NCI-H1092 treated with DMSO at 0.1 percent for 48 hours (cell line): ENCODE data around the gene ATP1A1.

Experiments used
- DNase-seq: peaks from one replicate; lab custom pipeline; 2025; lab: John Stamatoyannopoulos, UW

Gene ATP1A1

DNA sequence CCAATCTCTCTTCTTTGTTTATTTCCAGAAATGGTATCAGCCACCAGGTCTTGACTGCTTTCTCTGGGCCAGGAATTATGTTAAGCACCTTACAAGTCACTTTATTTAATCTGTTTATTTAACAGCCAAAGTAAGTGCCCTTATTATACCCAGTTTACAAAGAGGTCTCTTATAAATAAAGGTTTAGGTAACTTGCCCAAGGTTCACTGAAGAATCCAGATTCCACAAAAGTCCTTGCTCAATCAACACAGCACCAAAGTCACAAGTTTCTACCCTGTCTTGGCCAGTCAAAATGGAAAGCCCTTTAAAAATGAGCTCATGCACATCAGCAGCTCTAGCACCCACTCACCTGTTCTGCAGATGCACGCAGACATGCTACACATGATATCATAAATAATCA is 28.0 kb upstream of the ATP1A1 start:
- no peak for DNase-seq

DNA sequence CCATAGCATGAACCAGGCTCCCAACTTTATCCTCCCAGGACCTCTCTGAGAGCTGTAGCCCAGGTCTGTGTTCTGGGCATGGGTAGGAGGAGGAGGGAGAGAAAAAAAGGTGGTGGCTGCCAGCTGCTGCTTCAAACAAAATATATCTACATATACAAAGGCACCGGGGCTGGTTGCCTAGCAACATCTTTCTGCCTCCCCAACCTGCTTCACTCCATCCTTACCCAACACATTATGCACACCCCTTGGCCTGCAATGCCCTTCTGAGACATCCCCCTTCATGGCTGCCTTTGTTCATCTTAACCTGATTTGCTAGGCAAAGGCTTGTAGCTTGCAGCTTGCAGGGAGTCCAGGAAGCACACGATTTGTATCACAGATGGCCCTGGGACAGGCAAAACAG is 27.2 kb upstream of the ATP1A1 start:
- DNase-seq = peak; percentile 45

DNA sequence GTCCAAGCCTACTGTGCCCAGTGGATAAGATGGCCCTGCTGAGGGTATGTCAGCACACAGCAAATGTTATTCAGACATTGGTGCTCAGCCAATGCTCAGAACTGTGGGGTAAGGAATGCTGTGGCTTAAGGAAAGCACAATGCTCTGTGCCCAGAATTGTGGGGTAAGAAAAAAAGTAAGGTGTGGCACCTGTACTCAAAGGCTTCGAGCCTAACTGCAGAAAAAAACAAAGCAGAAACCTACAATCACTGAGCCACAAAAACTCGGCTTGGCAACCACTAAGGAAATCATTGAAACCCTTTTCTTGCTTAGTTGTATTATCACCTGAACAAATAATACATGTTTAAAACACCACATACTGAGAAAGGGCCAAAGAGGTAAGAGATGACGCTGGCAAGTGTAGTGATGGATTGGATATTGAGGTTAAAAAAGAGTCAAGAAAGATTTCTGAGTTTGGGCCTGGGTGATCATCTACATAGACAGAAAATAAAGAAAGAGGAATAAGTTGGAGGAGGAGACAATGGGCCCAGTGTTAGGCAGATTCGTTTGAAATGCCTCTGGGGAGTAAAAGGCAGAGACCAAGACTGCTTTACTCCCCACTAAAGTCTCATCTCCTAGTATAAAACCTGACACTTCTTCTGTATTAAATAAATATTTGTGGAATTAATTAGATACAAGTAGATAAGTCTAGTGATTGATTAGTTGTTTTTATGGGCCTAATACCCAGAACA is 25.9 kb upstream of the ATP1A1 start:
- DNase-seq = no peak

DNA sequence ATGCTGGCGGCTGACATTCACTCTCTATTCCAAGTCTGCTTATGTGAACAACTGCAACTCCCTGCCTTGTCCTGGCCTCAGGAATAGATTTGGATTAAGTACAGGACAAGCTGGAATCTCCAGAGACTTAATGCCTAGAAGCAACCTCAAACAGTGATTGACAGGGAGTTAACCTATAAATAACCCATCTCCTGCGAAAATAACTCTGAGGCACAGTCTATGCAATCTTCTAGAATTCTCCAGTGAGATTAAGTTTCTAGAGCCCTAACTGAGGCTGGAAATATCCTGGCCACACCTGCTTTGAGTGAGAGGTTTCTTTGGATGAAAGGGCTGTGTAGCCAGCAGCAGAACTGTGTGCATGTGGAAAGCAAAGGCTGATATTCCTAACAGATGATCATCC is 25.3 kb upstream of the ATP1A1 start:
- DNase-seq = no peak

DNA sequence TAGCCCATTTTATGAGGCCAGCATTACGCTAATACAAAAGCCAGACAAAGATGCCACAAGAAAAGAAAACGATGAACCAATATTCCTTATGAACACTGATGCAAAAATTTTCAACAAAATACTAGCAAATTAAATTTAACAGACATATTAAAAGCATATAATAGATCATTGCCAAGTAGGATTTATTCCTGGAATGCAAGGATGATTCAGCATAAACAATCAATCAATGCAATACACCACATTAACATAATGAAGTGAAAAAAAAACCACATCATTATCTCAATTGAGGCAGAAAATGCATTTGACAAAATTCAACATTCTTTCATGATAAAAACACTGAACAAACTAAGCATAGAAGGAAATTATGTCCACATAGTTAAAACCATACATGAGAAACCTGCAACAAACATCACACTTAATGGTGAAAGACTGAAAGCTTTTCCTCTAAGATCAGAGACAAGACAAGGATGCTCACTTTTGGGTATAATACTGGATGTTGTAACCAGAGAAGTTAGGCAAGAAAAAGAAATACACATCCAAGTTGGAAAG is 22.9 kb upstream of the ATP1A1 start:
- DNase-seq = no peak

DNA sequence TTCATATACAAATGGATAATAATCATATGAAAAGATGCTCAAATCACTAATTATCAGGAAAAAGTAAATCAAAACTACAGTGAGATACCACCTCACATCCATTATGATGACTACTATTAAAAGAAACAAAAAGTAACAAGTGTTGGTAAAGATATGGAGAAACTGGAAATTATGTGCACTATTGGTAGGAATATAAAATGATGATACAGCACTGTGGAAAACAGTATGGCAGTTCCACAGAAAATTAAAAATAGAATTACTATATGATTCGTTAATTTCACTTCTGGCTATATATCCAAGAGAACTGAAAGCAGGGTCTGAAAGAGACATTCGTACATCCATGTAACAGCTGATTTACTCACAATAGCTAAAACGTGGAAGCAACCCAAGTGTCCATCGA is 21.1 kb upstream of the ATP1A1 start:
- no peak for DNase-seq

DNA sequence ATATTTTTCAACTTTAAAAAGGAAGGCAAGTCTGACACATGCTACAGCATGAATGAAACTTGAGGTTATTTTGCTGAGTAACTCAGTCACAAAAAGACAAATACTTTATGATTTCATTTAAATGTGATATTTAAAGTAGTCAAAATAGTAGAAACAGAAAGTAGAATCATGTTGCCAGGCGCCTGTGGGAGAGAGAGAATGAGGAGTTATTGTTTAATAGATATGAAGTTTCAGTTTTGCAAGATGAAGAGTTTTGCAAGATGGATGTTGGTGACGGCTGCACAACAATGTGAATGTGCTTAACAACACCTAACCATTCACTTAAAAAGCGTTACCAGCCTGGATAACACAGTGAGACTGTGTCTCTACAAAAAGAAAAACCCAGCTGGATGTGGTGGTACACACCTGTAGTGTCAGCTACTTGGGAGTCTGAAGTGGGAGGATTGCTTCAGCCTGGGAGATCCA is 20.7 kb upstream of the ATP1A1 start:
- DNase-seq = no peak

DNA sequence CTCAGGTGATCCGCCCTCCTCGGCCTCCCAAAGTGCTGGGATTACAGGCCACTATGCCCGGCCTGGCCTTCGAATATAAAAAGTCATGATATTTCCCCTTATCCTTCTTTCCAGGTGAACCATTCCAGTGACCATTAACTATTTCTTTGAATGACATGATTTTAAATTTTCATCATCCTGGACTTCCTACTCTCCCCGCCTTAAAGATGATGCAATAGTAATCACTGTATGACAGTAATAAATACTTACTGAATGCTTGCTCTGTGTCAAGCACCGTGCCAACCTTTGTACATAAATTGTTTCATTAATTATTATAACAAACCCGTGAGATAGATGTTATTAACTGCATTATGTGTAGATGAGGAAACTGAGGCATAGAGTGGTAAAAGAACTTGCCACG is 19.9 kb upstream of the ATP1A1 start:
- no peak for DNase-seq

DNA sequence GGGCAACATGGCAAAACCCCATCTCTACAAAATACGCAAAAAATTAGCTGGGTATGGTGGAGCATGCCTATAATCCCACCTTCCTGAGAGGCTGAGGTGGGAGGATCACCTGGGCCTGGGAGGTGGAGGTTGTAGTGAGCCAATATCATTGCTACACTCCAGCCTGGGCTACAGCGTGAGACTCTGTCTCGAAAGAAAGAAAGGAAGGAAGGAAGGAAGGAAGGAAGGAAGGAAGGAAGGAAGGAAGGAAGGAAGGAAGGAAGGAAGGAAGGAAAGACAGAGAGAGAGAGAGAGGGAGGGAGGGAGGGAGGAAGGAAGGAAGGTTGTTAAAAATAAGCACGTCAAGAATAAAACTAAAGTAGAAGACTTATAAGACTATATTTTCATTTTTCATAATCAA is 17.0 kb upstream of the ATP1A1 start:
- no peak for DNase-seq

DNA sequence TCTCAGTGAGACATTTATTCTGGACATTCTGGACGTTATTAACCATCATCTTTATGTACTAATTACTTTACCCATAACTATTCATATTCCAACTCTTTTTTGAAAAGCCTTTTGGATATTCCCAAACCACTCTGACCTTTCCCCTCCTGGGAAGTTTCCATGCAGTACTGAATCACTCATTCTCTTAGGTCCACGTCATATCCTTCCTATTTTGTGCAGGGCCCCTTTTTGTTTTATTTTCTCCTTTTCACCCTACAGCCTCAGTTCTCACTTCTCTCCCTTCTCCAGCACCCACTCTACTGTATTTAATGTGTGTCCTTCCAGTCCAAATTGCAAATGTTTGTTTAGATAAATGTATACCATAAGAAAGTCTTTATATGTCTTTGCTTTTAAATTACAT is 16.4 kb upstream of the ATP1A1 start:
- no peak for DNase-seq

DNA sequence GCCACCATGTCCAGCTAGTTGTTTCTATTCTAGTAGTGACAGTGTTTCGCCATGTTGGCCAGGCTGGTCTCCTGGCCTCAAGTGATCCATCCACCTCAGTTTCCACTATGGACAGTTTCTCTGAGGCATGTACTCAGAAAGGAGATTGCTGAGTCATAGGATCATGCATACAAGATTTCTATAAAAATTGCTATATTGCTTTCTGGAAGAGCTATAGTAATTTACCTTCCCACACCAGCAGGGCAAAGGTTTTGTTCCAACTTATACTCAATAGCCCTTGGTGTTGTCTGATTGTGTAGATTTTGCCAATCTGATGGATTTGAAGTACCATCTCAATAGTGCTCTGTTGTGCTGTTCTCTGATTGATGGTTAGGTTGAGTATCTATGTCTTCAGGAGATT is 15.6 kb upstream of the ATP1A1 start:
- DNase-seq = no peak

DNA sequence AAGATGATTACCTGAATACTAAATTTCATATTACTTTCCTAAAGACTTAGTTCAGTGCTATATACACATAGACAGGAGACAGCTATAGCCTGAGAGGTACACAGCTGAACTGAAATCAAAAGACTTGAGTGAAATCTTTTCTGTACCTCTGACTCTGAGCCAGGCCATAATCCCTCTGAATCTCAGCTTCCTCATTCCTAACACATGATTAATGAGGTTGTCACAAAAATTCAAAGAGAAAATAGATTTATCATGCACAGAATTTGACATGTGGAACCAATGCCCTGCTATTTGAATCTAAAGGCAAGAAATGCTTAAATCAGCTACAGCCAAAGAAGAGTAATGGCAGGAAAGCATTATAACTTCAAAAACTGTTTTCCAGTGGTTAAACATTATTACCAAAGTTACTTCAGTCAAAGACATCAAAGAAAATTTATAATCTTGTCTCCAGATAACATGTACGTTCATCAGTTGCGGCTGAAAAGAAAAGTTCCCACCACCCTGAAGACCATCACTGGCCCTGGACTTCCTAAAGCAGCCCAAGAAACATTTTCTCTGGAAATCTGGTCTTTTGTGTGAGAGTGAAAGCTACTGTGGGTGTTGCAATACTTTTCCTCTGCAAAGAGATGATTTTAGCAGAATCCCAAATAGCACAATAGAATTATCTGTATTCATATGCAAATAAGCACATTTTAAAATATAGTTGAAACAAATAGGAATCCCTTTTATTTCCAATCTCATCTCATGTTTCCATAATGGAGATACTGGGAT is 13.8 kb upstream of the ATP1A1 start:
- no peak for DNase-seq

DNA sequence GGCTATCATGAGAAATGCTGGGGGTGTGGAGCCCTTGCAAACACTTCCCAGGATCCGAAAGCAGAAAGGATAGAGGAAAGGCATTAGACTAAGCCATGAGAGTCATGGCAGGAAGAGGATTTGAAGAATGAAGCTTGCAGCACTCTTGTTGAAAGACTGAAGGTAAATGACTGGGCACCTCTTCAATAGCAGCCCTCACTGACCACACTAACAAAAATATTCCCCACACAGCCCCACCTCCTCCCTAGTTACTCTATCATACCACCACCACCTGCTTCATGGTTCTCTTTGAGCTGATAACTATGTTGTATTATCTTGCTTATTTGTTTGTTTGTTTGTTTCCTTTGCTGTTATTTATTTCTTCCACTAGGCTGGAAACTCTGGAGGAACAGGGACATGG is 13.2 kb upstream of the ATP1A1 start:
- DNase-seq = no peak

DNA sequence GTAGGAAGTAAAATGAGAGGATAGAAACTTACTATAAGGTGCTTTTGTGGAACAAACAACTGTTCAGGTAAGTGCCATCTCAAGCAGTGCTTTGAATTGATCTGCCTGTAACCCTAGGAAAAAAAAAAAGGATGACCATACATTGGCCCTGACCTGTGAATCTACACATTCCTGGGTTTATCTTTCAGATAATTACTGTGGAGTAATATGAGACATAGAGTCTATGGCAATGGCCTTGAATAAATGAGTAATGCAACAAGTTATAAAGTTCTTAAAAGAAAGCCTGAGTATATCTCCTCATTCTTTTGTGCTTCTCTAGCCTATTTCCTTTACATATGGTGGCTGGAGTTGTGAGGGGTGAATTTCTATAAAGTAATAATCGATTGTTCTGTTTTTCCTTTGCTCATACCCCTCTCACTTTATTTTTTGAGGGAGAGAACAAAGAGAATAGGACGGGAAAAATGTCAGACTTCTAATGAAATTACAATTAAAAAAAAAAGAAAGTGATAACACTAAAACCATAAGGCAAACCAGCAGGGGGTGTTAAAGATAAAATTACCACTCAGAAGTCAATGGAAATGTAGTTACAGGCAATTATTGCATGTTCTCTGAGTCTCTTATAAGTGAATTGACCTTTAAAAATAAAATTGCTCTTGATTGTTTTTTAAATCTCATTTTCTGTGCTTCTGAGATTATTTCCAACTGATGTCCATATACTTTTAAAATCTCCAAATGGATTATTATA is 12.4 kb upstream of the ATP1A1 start:
- DNase-seq = no peak

DNA sequence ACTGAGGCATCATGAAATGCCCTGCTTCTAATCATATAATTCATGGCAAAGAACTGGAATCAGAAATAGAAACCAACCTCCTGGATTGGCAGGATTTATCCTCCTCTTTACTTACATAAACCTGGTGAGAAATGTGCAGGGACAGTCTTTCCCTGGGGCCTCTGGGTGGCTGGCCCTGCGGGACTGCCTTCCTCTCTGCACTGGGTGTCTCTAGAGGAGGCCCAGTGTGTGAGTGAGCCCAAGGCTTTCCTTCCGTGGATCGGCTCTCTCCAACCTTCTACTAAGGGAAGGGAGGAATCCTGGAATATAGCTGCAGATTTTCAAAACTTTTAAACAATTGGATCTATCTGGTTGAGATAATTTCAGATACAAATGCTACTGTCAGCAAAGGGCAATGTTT is 11.4 kb upstream of the ATP1A1 start:
- DNase-seq = no peak

DNA sequence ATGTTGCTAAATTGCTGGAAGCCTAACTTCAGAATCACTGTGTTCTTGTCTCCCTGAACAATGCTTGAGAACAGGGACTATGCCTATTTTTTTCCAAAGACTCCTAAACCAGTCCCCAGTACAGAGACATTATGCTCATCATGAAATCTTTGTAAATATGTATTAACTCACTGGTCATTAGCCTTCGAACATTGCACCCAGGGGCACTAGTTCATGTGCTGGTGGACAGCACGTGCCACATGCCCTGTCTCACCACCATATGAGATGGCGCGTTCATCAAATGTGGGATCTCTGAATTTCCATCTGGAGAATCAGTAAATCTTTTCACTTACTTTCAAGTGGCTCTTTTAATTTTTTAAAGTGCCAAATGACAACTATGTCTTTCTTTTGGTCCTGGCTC is 11.0 kb upstream of the ATP1A1 start:
- DNase-seq = no peak

DNA sequence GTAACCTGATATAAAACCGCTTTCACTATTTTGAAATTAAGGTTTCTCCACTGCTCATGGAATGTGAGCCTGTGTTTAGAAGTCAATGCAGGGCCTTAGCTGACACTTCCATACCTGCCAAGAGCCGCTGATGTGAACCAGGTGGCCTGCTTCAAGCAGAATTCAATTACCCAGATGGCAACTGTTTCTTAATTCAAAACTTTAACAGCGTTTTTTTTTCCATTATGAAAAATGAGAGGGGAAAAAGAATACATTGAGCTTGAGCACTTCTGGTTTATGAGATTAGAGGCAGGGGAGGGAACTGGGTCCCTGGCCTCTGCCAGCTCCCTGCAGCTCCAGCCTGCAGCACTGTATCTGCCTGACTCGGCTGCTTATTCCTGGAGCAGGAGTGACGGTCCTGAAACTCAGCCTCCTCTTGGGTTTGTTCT is 7.7 kb upstream of the ATP1A1 start:
- no peak for DNase-seq

DNA sequence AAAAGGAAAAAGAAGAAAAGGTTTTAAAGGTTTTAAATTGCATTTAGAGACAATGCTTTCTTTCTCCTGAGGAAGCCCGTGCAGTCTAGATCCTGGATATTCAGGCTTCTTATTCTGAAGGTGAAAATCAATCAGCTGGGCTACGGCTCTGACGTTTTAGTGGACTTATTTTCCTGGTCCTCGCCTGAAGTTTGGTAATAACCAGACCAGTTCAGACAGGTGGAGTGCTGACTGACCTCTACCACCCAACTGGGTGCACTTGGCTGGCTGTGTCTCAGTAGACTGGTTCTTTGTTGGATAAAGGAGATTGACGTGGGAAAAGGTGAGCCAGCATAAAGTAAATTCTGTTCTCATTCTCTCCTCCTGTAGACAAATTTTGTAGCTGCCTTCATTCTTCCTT is 7.2 kb upstream of the ATP1A1 start:
- no peak for DNase-seq

DNA sequence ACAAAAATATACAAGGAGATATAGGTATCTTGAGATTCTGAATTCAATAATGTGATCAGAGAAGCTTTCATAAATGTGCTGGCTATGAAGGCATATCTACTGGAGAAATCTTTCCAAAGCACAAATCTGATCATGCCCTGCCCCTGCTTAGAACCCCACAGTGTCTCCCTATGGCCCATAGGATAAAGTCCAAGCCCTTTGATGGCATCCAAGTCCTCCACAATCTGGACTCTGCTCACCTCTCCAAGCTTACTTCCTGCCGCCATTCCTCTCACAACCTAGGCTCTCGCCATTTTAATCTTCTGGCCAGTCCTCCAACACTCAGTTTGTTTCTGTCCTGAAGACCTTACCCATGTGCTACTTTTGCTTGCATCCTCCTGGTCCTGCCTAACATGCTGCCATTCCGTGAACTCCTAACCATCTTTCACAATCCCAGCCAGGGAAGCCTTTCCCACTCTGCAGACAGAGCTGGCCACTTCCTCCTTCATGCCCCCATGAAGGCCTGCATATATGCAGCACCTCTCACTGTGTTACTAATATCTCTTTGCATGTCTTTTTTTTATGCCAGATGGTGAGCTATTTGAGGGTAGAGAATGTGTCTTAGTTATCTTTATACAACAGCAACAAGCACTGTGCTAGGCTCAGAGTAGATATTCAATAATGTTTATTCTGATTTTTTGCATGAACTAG is 5.6 kb upstream of the ATP1A1 start:
- DNase-seq = no peak

DNA sequence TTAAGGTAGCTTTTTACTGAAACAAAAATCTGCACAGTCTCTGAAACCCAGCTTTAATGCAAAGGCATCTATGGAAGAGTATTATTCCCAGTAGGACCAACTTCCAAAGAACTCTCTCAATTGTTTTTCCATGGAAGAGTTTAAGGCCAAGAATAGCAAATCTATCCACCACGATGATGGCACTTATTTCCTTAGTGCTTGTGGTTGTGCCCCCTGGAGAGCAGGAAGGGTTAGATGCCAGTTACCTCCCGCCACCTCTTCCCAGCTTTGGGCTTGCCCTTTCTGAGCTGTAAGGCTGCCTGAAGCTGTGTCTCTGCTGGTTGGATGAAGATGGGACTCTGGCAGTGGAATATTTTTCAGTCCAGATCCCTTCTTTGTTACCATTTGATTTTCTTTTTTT is 4.8 kb upstream of the ATP1A1 start:
- no peak for DNase-seq

DNA sequence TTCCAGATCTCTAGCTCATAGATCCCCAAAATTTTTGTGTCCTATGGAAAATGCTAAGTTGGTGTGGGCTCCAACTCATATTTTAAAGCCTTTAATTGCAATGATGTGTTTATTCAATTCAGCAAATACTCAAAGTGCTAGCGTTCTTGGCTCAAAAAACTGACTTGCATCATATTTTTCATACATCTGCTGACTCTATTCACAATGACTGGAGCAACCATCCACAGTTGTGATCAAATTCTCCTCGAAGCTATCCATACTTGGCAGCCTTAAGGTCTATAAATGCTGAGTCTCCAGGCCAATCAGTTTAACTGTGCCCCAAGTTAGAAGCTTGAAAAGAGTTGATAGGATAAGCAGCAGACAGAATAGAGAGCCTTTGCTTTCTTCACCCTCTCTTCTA is 2.9 kb upstream of the ATP1A1 start:
- DNase-seq = no peak

DNA sequence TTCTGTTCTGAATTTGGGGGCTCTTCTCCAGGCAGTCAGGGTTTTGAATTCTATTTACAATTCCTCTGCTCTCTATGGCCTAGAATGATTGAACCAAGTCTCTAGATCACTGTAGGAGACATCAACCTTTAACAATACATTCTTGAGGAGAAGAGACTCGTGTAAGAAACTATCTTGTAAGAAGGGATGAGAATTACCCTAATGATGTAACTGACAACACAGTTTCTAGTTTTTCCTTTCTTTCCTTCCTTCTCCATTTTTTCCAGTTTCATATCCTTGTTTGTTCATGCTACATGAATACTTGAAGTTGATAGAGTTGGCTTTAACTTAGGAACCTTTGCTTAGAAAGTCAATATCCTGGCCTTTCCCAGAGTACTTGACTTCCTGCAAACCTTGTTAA is 1.3 kb upstream of the ATP1A1 start:
- DNase-seq = no peak
